A673 (cell line): ENCODE results near the gene C2orf81. TPM values are rescaled to one million over a fixed set of nuclear protein-coding genes. Genes with fewer than 3 reads are reported as not detected.

Experiments
- BruUV-seq: library from RNA; stranded (reverse); fragments of 400-500 nt; replicated peaks from 2 replicates; lab custom pipeline; 2021; lab: Mats Ljungman, UMichigan
- CTCF ChIA-PET: fragments of 300-600 bp; sonication (Branson Sonifier 250); formaldehyde crosslinking; loops from one replicate; lab custom pipeline; 2022; ENCODE audit warnings: antibody characterized with exemption; lab: Charles Lee
- POLR2A ChIA-PET: fragments of 300-600 bp; sonication (Branson Sonifier 250); formaldehyde crosslinking; loops from one replicate; lab custom pipeline; 2022; ENCODE audit warnings: antibody characterized with exemption; ENCODE audit not compliant: low non-redundant PET; lab: Charles Lee
- DNase-seq: peaks from one replicate; pipeline ENCODE4 v3.0.0-alpha.2; 2015; ENCODE audit warnings: low spot score
- H3K27ac ChIP-seq: fragments of 200-600 bp; sonication (generic); 2 replicates; pipeline ENCODE4 v1.5.1; 2016; ENCODE audit warnings: mixed run types, low read depth, mild to moderate bottlenecking, mixed read lengths, antibody characterized with exemption, low read length; ENCODE audit not compliant: poor library complexity, severe bottlenecking
- H3K27me3 ChIP-seq: fragments of 200-600 bp; sonication (generic); replicated peaks from 2 replicates; pipeline ENCODE4 v1.6.1; 2017; ENCODE audit warnings: mixed run types, low read depth, mild to moderate bottlenecking, mixed read lengths, antibody characterized with exemption, low read length; ENCODE audit not compliant: insufficient read depth, poor library complexity
- H3K36me3 ChIP-seq: fragments of 200-600 bp; sonication (generic); 2 replicates; pipeline ENCODE4 v1.6.1; 2016; ENCODE audit warnings: mixed run types, mild to moderate bottlenecking, mixed read lengths, antibody characterized with exemption, low read length; ENCODE audit not compliant: insufficient read depth, poor library complexity, severe bottlenecking
- H3K4me1 ChIP-seq: fragments of 200-600 bp; sonication (generic); 2 replicates; pipeline ENCODE4 v1.6.1; 2017; ENCODE audit warnings: mixed run types, mild to moderate bottlenecking, mixed read lengths, antibody characterized with exemption, low read length; ENCODE audit not compliant: insufficient read depth, poor library complexity, severe bottlenecking
- H3K4me3 ChIP-seq: fragments of 200-600 bp; sonication (generic); 2 replicates; pipeline ENCODE4 v1.5.1; 2016; ENCODE audit warnings: low read depth, mixed run types, mild to moderate bottlenecking, mixed read lengths, low read length; ENCODE audit not compliant: poor library complexity, severe bottlenecking
- H3K9me3 ChIP-seq: fragments of 200-600 bp; sonication (generic); 2 replicates; pipeline ENCODE4 v1.6.1; 2016; ENCODE audit warnings: mixed run types, low read depth, mild to moderate bottlenecking, mixed read lengths, antibody characterized with exemption, low read length; ENCODE audit not compliant: poor library complexity, severe bottlenecking
- EZH2 ChIP-seq: fragments of 200-600 bp; sonication (generic); IDR thresholded peaks from 2 replicates; pipeline ENCODE4 v1.6.1; 2017; ENCODE audit warnings: borderline replicate concordance, low read depth, mild to moderate bottlenecking, mixed read lengths, antibody characterized with exemption, low read length; ENCODE audit not compliant: poor library complexity, severe bottlenecking
- intact Hi-C: fragments of 100-400 bp; cut with micrococcal nuclease; formaldehyde crosslinking; loops from one replicate; pipeline ENCODE4 v1.10.0; 2022; ENCODE audit not compliant: unreplicated experiment
- total RNA-seq: library from RNA; stranded (reverse); gene quantifications from 2 replicates; pipeline ENCODE4 v1.2.3, GENCODE V29; 2021
- TF ChIP-seq, protein P1 (sequence below): fragments of 300-800, 200-600 bp; sonication (generic); conservative IDR thresholded peaks from 2 replicates; pipeline ENCODE4 v1.5.1; 2017; ENCODE audit warnings: low read depth, mild to moderate bottlenecking, antibody characterized with exemption, low read length, moderate library complexity, mixed read lengths

Gene C2orf81
- total RNA-seq, 1 experiment from 2014 or later = 1.9 TPM

DNA sequence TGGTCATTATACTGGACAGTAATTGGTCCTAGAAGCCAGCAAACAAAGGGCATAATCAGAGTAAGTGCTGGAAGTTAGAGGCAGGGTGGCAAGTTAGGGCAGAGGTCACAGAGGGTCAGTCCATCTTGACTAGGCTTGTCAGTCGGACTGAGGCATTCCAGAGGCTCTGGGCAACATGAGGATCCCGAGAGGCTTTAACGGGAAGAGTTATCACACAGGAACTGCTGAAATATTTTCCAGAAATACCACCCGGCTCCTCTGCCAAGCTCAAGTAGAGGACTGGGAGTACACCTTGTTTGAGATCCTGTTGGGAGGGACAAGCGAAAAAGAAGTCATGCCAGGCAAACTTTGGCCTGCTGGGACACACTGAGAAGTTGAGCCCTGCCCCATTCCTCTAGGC is 13.7 kb downstream of the C2orf81 start:
- ChIA-PET CTCF (interaction anchor here (1.2 kb wide), 1 partner anchor 73 kb away, joined by 5 read pairs; no protein-coding TSS in a partner anchor), POLR2A (no interaction called here)
- Histone ChIP-seq H3K4me1 (no peaks in the 10 kb centered on the region), H3K4me3 (no peak overlapping the region), H3K27me3 (no peaks in the 10 kb centered on the region), H3K9me3 (no peaks in the 10 kb centered on the region), H3K27ac (no peak overlapping the region), H3K36me3 (no peaks in the 10 kb centered on the region)
- TF ChIP-seq EZH2 = no peak
- TF ChIP-seq, protein P1, sequence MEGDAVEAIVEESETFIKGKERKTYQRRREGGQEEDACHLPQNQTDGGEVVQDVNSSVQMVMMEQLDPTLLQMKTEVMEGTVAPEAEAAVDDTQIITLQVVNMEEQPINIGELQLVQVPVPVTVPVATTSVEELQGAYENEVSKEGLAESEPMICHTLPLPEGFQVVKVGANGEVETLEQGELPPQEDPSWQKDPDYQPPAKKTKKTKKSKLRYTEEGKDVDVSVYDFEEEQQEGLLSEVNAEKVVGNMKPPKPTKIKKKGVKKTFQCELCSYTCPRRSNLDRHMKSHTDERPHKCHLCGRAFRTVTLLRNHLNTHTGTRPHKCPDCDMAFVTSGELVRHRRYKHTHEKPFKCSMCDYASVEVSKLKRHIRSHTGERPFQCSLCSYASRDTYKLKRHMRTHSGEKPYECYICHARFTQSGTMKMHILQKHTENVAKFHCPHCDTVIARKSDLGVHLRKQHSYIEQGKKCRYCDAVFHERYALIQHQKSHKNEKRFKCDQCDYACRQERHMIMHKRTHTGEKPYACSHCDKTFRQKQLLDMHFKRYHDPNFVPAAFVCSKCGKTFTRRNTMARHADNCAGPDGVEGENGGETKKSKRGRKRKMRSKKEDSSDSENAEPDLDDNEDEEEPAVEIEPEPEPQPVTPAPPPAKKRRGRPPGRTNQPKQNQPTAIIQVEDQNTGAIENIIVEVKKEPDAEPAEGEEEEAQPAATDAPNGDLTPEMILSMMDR = no peak
- intact Hi-C loops = no loop called here
- BruUV-seq = no TSS peak
- no peak for DNase-seq

DNA sequence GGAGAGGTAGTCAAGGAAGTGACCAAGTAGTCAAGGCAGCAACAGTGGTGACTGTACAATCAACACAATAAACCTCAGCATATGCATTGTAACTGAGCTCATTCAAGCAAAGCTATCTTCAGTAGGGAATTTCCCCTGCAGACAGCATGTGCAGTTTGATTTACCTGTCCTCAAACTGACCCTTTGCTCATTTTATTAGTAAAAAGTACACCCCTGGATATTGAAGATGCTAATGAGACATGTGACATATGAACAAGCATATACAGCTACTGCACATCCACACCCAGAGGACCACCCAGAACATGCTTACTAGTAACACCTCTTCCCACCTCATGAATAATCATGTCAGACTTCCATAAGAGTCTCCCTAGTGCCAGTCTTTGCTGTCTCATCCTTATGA is 15.4 kb downstream of the C2orf81 start:
- no TSS peak for BruUV-seq
- POLR2A ChIA-PET = no interaction called here
- TF ChIP-seq, protein P1 = no peak
- TF ChIP-seq EZH2 = no peak
- intact Hi-C loops = no loop called here
- Histone ChIP-seq H3K9me3 (no peaks in the 10 kb centered on the region), H3K36me3 (no peaks in the 10 kb centered on the region), H3K27ac (no peak overlapping the region), H3K4me3 (no peak overlapping the region), H3K27me3 (no peaks in the 10 kb centered on the region), H3K4me1 (no peaks in the 10 kb centered on the region)
- DNase-seq = no peak
- CTCF ChIA-PET = no interaction called here

DNA sequence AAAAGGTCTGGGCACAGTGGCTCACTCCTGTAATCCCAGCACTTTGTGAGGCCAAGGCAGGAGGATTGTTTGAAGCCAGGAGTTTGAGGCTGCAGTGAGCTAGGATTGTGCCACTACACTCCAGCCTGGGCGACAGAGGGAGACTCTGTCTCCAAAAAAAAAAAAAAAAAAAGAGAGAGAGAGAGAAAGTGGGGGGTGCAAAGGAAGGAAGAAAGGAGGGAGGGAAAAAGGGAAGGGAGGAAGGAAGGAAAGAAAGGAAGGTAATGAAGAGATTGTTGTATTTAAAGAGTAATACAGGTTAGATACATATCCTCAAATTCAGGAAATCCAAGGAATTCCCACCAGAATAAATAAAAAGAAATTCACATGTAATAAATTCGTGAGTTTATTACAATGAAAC is 19.5 kb downstream of the C2orf81 start:
- no TSS peak for BruUV-seq

More for the DNA sequence above, 19.5 kb downstream of the C2orf81 start:
- TF ChIP-seq, protein P1 = no peak
- TF ChIP-seq EZH2 = no peak
- H3K4me1 ChIP-seq = no peaks in the 10 kb centered on the region
- ChIA-PET CTCF (interaction anchor here (0.6 kb wide), 1 partner anchor 223 kb away, joined by 3 read pairs; the partner anchor contains the start of gene MOB1A), POLR2A (no interaction called here)
- no peak overlapping the region for H3K4me3 ChIP-seq
- no peaks in the 10 kb centered on the region for H3K36me3 ChIP-seq
- no peaks in the 10 kb centered on the region for H3K27me3 ChIP-seq
- DNase-seq = no peak
- H3K27ac ChIP-seq = no peak overlapping the region
- intact Hi-C loops = no loop called here
- no peaks in the 10 kb centered on the region for H3K9me3 ChIP-seq
